Effector memory CD4-positive, alpha-beta T cell (primary cell): ENCODE results near the gene JAG2.
A peak's percentile ranks its signal among the peaks of the same experiment; 100 is the strongest.

Experiments used
- DNase-seq, 3 donors: peaks; one replicate each; pipeline ENCODE4 v3.0.0-alpha.2; 2020
- H3K27ac ChIP-seq: 2 replicates; pipeline ENCODE4 v1.7.0; 2013; ENCODE audit warnings: mild to moderate bottlenecking, low read length, moderate library complexity; ENCODE audit not compliant: insufficient read depth, poor library complexity, severe bottlenecking
- H3K27me3 ChIP-seq: replicated peaks from 2 replicates; pipeline ENCODE4 v1.7.0; 2013; ENCODE audit warnings: mild to moderate bottlenecking, low read length; ENCODE audit not compliant: insufficient read depth, control insufficient read depth, poor library complexity, severe bottlenecking
- H3K36me3 ChIP-seq: 2 replicates; pipeline ENCODE4 v1.7.0; 2013; ENCODE audit warnings: mild to moderate bottlenecking, low read length, moderate library complexity; ENCODE audit not compliant: control insufficient read depth, insufficient read depth
- H3K4me1 ChIP-seq: 2 replicates; pipeline ENCODE4 v1.7.0; 2013; ENCODE audit warnings: low read length, mild to moderate bottlenecking; ENCODE audit not compliant: control insufficient read depth, insufficient read depth, poor library complexity, severe bottlenecking
- H3K4me3 ChIP-seq: 2 replicates; pipeline ENCODE4 v1.7.0; 2013; ENCODE audit warnings: low read length, low read depth, mild to moderate bottlenecking; ENCODE audit not compliant: insufficient read depth, poor library complexity, severe bottlenecking
- H3K9me3 ChIP-seq: 2 replicates; pipeline ENCODE4 v1.7.0; 2013; ENCODE audit warnings: mild to moderate bottlenecking, low read length, moderate library complexity; ENCODE audit not compliant: control insufficient read depth

Gene JAG2

GRCh38 chr14:105093431-105094192, 75.0 kb downstream of the JAG2 start:
- H3K27me3 ChIP-seq: no peaks in the 10 kb centered on the region
- H3K9me3 ChIP-seq: no peaks in the 10 kb centered on the region
- peak; percentile 35 to 42 (median 36) for DNase-seq
- peak overlapping the region; percentile 79 for H3K4me3 ChIP-seq
- H3K4me1 ChIP-seq: peaks cover 18% of the 10 kb centered on the region
- H3K27ac ChIP-seq: peak overlapping the region; percentile 78
- no peaks in the 10 kb centered on the region for H3K36me3 ChIP-seq

- Histone ChIP-seq H3K36me3 (no peaks in the 10 kb centered on the region), H3K4me3 (peak overlapping the region; percentile 29), H3K27me3 (no peaks in the 10 kb centered on the region), H3K9me3 (no peaks in the 10 kb centered on the region), H3K4me1 (peaks cover 19% of the 10 kb centered on the region), H3K27ac (peak overlapping the region; percentile 78)
- peak; percentile 35 to 49 (median 38) for DNase-seq
Measured at GRCh38 chr14:105093038-105093430, 75.5 kb downstream of the JAG2 start.

- Histone ChIP-seq H3K36me3 (no peaks in the 10 kb centered on the region), H3K4me1 (peaks cover 24% of the 10 kb centered on the region), H3K27ac (peak overlapping the region; percentile 78), H3K9me3 (no peaks in the 10 kb centered on the region), H3K27me3 (no peaks in the 10 kb centered on the region), H3K4me3 (peak overlapping the region; percentile 29)
- DNase-seq: no peak
Measured at GRCh38 chr14:105092171-105093037, 76.2 kb downstream of the JAG2 start.

- H3K4me3 ChIP-seq: no peak overlapping the region
Measured at GRCh38 chr14:105091517-105092170, 76.9 kb downstream of the JAG2 start.

GRCh38 chr14:105091054-105091516, 77.5 kb downstream of the JAG2 start:
- Histone ChIP-seq H3K27ac (no peak overlapping the region), H3K4me3 (no peak overlapping the region), H3K9me3 (no peaks in the 10 kb centered on the region), H3K27me3 (no peaks in the 10 kb centered on the region), H3K4me1 (peaks cover 31% of the 10 kb centered on the region), H3K36me3 (no peaks in the 10 kb centered on the region)
- DNase-seq: no peak

More at GRCh38 chr14:105091517-105092170, 76.9 kb downstream of the JAG2 start:
- no peaks in the 10 kb centered on the region for H3K9me3 ChIP-seq
- H3K27ac ChIP-seq: no peak overlapping the region
- no peaks in the 10 kb centered on the region for H3K36me3 ChIP-seq
- peaks cover 27% of the 10 kb centered on the region for H3K4me1 ChIP-seq
- no peaks in the 10 kb centered on the region for H3K27me3 ChIP-seq
- no peak for DNase-seq
